Keratinocyte (primary cell): ENCODE data around the gene HMCN2. TPM values are rescaled to one million over a fixed set of nuclear protein-coding genes. Genes with fewer than 3 reads are reported as not detected.

Source experiments
- DNase-seq: peaks from one replicate; pipeline ENCODE4 v3.0.0-alpha.2; 2011; ENCODE audit warnings: low read depth, missing footprints, low spot score
- FAIRE-seq: peaks from 2 replicates; lab custom pipeline; 2011; peaks lifted over from hg19 to GRCh38; lab: Jason Lieb, UNC
- H2AFZ ChIP-seq: 2 replicates; pipeline ENCODE4 v1.6.0; 2012; ENCODE audit warnings: low read length, control low read depth, inconsistent platforms; ENCODE audit not compliant: control insufficient read depth
- H3K27ac ChIP-seq: 2 replicates; pipeline ENCODE4 v1.5.1; 2011; ENCODE audit warnings: low read length; ENCODE audit not compliant: control insufficient read depth, insufficient read depth
- H3K27me3 ChIP-seq: 3 replicates; pipeline ENCODE4 v1.6.0; 2011; ENCODE audit warnings: low read length; ENCODE audit not compliant: control insufficient read depth, insufficient read depth; ENCODE audit errors: extremely low read depth
- H3K36me3 ChIP-seq, 2 experiments: 2 replicates in 1 of 2; 3 replicates in 1 of 2; pipeline ENCODE4 v1.5.1; 2011; ENCODE audit warnings: low read length in 2 of 2, mild to moderate bottlenecking in 1 of 2; ENCODE audit not compliant: control insufficient read depth in 2 of 2, insufficient read depth in 2 of 2; ENCODE audit errors: extremely low read depth in 1 of 2
- H3K4me1 ChIP-seq: 3 replicates; pipeline ENCODE4 v1.5.1; 2011; ENCODE audit warnings: low read length; ENCODE audit not compliant: control insufficient read depth, insufficient read depth; ENCODE audit errors: extremely low read depth
- H3K4me2 ChIP-seq: 3 replicates; pipeline ENCODE4 v1.6.0; 2011; ENCODE audit warnings: low read depth, low read length; ENCODE audit not compliant: control insufficient read depth, insufficient read depth; ENCODE audit errors: extremely low read depth
- H3K4me3 ChIP-seq, 3 experiments: fragments of 200-600 bp in 1 of 3; sonication (generic) in 1 of 3; 2 replicates in 2 of 3; 3 replicates in 1 of 3; pipeline ENCODE4 v1.5.1; 2011 to 2016; ENCODE audit warnings: low read length in 3 of 3, mild to moderate bottlenecking in 3 of 3, control low read depth in 2 of 3, inconsistent platforms in 1 of 3, low read depth in 1 of 3, mixed read lengths in 1 of 3, mixed run types in 1 of 3, moderate library complexity in 1 of 3; ENCODE audit not compliant: control insufficient read depth in 2 of 3, insufficient read depth in 2 of 3; ENCODE audit errors: extremely low read depth in 1 of 3
- H3K79me2 ChIP-seq: 2 replicates; pipeline ENCODE4 v1.6.0; 2012; ENCODE audit warnings: low read length; ENCODE audit not compliant: control insufficient read depth, insufficient read depth
- H3K9ac ChIP-seq: 3 replicates; pipeline ENCODE4 v1.6.0; 2011; ENCODE audit warnings: low read length; ENCODE audit not compliant: control insufficient read depth, insufficient read depth; ENCODE audit errors: extremely low read depth
- H3K9me1 ChIP-seq: 3 replicates; pipeline ENCODE4 v1.6.0; 2011; ENCODE audit warnings: low read length; ENCODE audit not compliant: control insufficient read depth, insufficient read depth; ENCODE audit errors: extremely low read depth
- H3K9me3 ChIP-seq: 2 replicates; pipeline ENCODE4 v1.5.1; 2012; ENCODE audit warnings: low read depth, low read length; ENCODE audit not compliant: control insufficient read depth
- H4K20me1 ChIP-seq: 3 replicates; pipeline ENCODE4 v1.6.0; 2011; ENCODE audit warnings: low read length; ENCODE audit not compliant: control insufficient read depth, insufficient read depth; ENCODE audit errors: extremely low read depth
- EZH2 ChIP-seq: IDR thresholded peaks from one replicate; pipeline ENCODE4 v1.6.1; 2012; ENCODE audit warnings: inconsistent platforms, mild to moderate bottlenecking, low read length, moderate library complexity
- dilution Hi-C: fragments of 300-500 bp; cut with MboI; formaldehyde crosslinking; loops from one replicate; pipeline ENCODE4 v1.7.0; 2020; ENCODE audit warnings: low sequenced_read_pairs; ENCODE audit not compliant: extremely low pct_ligation_motif_present
- polyA plus RNA-seq, 5 experiments: library from polyadenylated mRNA; depleted of rRNA in 3 of 5; stranded (reverse) in 3 of 5; stranded (forward) in 1 of 5; unstranded in 1 of 5; fragments of >200 nt; gene quantifications; 1 replicate in 1 of 5; 2 replicates in 3 of 5; 3 replicates in 1 of 5; pipeline versions ENCODE4 v1.2.1 to v1.2.3, GENCODE V29; 2011 to 2012; ENCODE audit warnings: missing spikeins in 2 of 5, low read depth in 1 of 5, low replicate concordance in 1 of 5
- TF ChIP-seq, protein P1 (sequence below), 3 experiments: IDR thresholded peaks in 1 of 3; conservative IDR thresholded peaks in 1 of 3; optimal IDR thresholded peaks in 1 of 3; 2 replicates in 2 of 3; 3 replicates in 1 of 3; pipeline versions ENCODE3 to v1.5.1; 2011; ENCODE audit warnings: low read length in 3 of 3, mild to moderate bottlenecking in 3 of 3, moderate library complexity in 2 of 3, control low read depth in 1 of 3, inconsistent platforms in 1 of 3; ENCODE audit not compliant: insufficient read depth in 2 of 3; ENCODE audit errors: extremely low read depth in 1 of 3

The HMCN2 gene
- polyA plus RNA-seq, 1 donor (not counting 4 experiments of a cell fraction or from before 2014, with no cell fraction given) = not detected

DNA sequence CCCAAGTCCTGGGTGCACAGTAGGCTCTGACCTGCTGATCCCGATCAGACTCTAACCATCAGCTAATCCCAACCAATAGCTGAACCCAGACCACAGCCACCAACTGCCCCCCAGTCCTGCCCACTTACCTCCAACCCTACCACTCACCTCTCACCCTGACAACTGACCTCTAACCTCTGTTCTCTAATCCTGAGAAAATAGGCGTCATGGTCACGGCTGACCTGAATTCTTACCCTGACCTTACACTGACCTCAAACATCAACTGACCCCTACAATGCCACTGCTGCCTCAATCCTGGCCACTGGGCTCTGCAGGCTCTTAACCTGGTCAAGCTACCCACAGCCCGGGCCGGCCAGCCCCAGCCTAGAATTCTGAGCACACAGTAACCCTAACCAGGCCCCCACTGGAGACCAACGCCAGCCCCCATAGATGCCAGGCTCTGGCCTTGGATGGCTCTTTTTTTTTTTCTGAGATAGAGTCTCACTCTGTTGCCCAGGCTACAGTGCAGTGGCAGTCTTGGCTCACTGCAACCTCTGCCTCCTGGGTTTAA lies 115.4 kb downstream of the HMCN2 start:
- dilution Hi-C loops = no loop called here
- Histone ChIP-seq H2AFZ (no peak overlapping the region), H3K4me2 (no peak overlapping the region), H3K27ac (no peak overlapping the region), H3K9ac (no peak overlapping the region), H3K4me3 (no peak overlapping the region), H3K9me3 (no peaks in the 10 kb centered on the region), H3K4me1 (no peaks in the 10 kb centered on the region), H4K20me1 (no peaks in the 10 kb centered on the region), H3K79me2 (no peaks in the 10 kb centered on the region), H3K27me3 (peaks cover 3% of the 10 kb centered on the region), H3K9me1 (no peaks in the 10 kb centered on the region), H3K36me3 (no peaks in the 10 kb centered on the region)
- FAIRE-seq = no peak
- no peak for DNase-seq
- TF ChIP-seq, protein P1, sequence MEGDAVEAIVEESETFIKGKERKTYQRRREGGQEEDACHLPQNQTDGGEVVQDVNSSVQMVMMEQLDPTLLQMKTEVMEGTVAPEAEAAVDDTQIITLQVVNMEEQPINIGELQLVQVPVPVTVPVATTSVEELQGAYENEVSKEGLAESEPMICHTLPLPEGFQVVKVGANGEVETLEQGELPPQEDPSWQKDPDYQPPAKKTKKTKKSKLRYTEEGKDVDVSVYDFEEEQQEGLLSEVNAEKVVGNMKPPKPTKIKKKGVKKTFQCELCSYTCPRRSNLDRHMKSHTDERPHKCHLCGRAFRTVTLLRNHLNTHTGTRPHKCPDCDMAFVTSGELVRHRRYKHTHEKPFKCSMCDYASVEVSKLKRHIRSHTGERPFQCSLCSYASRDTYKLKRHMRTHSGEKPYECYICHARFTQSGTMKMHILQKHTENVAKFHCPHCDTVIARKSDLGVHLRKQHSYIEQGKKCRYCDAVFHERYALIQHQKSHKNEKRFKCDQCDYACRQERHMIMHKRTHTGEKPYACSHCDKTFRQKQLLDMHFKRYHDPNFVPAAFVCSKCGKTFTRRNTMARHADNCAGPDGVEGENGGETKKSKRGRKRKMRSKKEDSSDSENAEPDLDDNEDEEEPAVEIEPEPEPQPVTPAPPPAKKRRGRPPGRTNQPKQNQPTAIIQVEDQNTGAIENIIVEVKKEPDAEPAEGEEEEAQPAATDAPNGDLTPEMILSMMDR (optimal IDR thresholded peaks at IDR 0.05 in 1 of 3, IDR thresholded peaks at IDR 0.05 in 1 of 3, conservative IDR thresholded peaks at IDR 0.05 in 1 of 3; ENCODE audit: extremely low read depth in 1 of 3, insufficient read depth in 2 of 3, low read length in 3 of 3) = no peak
- TF ChIP-seq EZH2 = no peak

DNA sequence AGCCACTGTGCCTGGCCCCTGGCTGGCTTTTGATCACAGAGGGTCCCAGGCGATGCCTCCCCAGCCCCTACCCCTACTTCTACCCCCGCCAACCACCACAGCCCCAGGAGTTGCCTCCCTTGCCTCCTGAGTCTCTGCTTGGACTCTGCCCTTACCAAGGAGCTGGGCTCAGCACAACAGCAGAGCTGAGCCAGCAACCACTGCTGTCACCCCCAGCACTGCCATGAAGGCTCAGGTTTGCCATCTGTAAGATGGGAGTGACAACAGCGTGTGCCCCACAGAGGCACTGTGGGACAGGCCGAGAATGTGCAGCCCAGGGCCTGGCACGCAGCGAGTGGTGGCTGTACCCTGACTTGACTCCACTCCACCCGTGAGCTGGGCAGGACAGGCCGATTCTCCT lies 116.1 kb downstream of the HMCN2 start:
- no peak overlapping the region for H3K4me2 ChIP-seq
- no peaks in the 10 kb centered on the region for H3K79me2 ChIP-seq
- H3K9ac ChIP-seq = no peak overlapping the region
- H3K4me3 ChIP-seq = no peak overlapping the region
- dilution Hi-C loops = no loop called here
- no peaks in the 10 kb centered on the region for H3K36me3 ChIP-seq
- no peaks in the 10 kb centered on the region for H3K9me1 ChIP-seq
- no peak for FAIRE-seq
- no peaks in the 10 kb centered on the region for H4K20me1 ChIP-seq
- no peaks in the 10 kb centered on the region for H3K9me3 ChIP-seq
- H2AFZ ChIP-seq = no peak overlapping the region
- no peaks in the 10 kb centered on the region for H3K4me1 ChIP-seq
- no peak overlapping the region for H3K27ac ChIP-seq
- peaks cover 8% of the 10 kb centered on the region for H3K27me3 ChIP-seq
- TF ChIP-seq, protein P1 (optimal IDR thresholded peaks at IDR 0.05 in 1 of 3, IDR thresholded peaks at IDR 0.05 in 1 of 3, conservative IDR thresholded peaks at IDR 0.05 in 1 of 3; ENCODE audit: extremely low read depth in 1 of 3, insufficient read depth in 2 of 3, low read length in 3 of 3) = no peak
- TF ChIP-seq EZH2 = no peak
- no peak for DNase-seq
